ENCODE data around the gene CTDSPL2.
"Not testable (repeated sequence)": the region's sequence is repeated elsewhere in the genome, so short reads cannot be mapped to it uniquely, and the experiment has no call there.

CTDSPL2 gene

GRCh38 chr15:44426975-44427755 lies at the start of gene CTDSPL2:
Gene CTDSPL2 (plus strand): TSS chr15:44427629. CDS start chr15:44459015, 31,386 bp downstream.
- peak; percentile 100 for DNase-seq

- DNase-seq = no peak
Observed at GRCh38 chr15:44381236-44381635, 46.2 kb upstream of the CTDSPL2 start.

GRCh38 chr15:44385344-44385942 lies 42.0 kb upstream of the CTDSPL2 start:
- DNase-seq = no peak

GRCh38 chr15:44394062-44394461 lies 33.4 kb upstream of the CTDSPL2 start:
- DNase-seq = no peak

GRCh38 chr15:44394562-44394961 lies 32.9 kb upstream of the CTDSPL2 start:
- DNase-seq = no peak

- no peak for DNase-seq
Observed at GRCh38 chr15:44397869-44398268, 29.6 kb upstream of the CTDSPL2 start.

GRCh38 chr15:44414001-44414400 lies 13.4 kb upstream of the CTDSPL2 start:
- no peak for DNase-seq

- DNase-seq = peak; percentile 75
Observed at GRCh38 chr15:44427756-44428724, 611 bp downstream of the CTDSPL2 start.

GRCh38 chr15:44435893-44436667 lies 8.7 kb downstream of the CTDSPL2 start:
- DNase-seq = peak; percentile 67

- DNase-seq = no peak
Observed at GRCh38 chr15:44438402-44438801, 11.0 kb downstream of the CTDSPL2 start.

- no peak for DNase-seq
Observed at GRCh38 chr15:44441095-44441501, 13.7 kb downstream of the CTDSPL2 start.

- no peak for DNase-seq
Observed at GRCh38 chr15:44443515-44443914, 16.1 kb downstream of the CTDSPL2 start.

- no peak for DNase-seq
Observed at GRCh38 chr15:44447772-44448376, 20.4 kb downstream of the CTDSPL2 start.

- no peak for DNase-seq
Observed at GRCh38 chr15:44450172-44450571, 22.7 kb downstream of the CTDSPL2 start.

GRCh38 chr15:44453578-44454283 lies 26.3 kb downstream of the CTDSPL2 start:
- DNase-seq = not testable (repeated sequence)

- DNase-seq = no peak
Observed at GRCh38 chr15:44458429-44458828, 31.0 kb downstream of the CTDSPL2 start.

- peak; percentile 83 for DNase-seq
Observed at GRCh38 chr15:44468709-44469385, 41.4 kb downstream of the CTDSPL2 start.

GRCh38 chr15:44471885-44472455 lies 44.5 kb downstream of the CTDSPL2 start:
- DNase-seq = no peak

GRCh38 chr15:44479343-44479742 lies 51.9 kb downstream of the CTDSPL2 start:
- no peak for DNase-seq

- no peak for DNase-seq
Observed at GRCh38 chr15:44482090-44482489, 54.7 kb downstream of the CTDSPL2 start.
